ENCODE results near the gene MYBL2. TPM values are rescaled to one million over a fixed set of nuclear protein-coding genes. Genes with fewer than 3 reads are reported as not detected.

The MYBL2 gene
- polyA plus RNA-seq, 3 donors: 0.39 to 5.5 (median 0.67) TPM

- no peak overlapping the region for H3K27ac ChIP-seq (ENCODE audit: low read depth, low read length)
- WGBS, 3 donors: 93 to 97% (median 97%) methylated on average over 5 of the region's 5 CpGs
These were observed 9.5 kb downstream of the MYBL2 start for GRCh38 chr20:43676368-43676767.

GRCh38 chr20:43680981-43681380, 14.1 kb downstream of the MYBL2 start:
- H3K27ac ChIP-seq (ENCODE audit: low read depth, low read length): no peak overlapping the region
- WGBS, 3 donors: 71 to 82% (median 71%) methylated on average over 7 of the region's 7 CpGs

GRCh38 chr20:43681468-43681942, 14.6 kb downstream of the MYBL2 start:
- H3K27ac ChIP-seq (ENCODE audit: low read depth, low read length): no peak overlapping the region
- WGBS, 3 donors: 33 to 77% (median 73%) methylated on average over 8 of the region's 8 CpGs

- no peak overlapping the region for H3K27ac ChIP-seq (ENCODE audit: low read depth, low read length)
- WGBS, 3 donors: 30 to 68% (median 50%) methylated on average over 2 of the region's 2 CpGs
These were observed 15.1 kb downstream of the MYBL2 start for GRCh38 chr20:43681991-43682410.

- 72 to 94% (median 92%) methylated on average over 9 of the region's 9 CpGs for WGBS, 3 donors
These were observed 15.5 kb downstream of the MYBL2 start for GRCh38 chr20:43682446-43682845.

GRCh38 chr20:43686820-43687219, 19.9 kb downstream of the MYBL2 start:
- no peak overlapping the region for H3K27ac ChIP-seq (ENCODE audit: low read depth, low read length)
- 92 to 93% (median 93%) methylated on average over 13 of the region's 13 CpGs for WGBS, 3 donors

More at GRCh38 chr20:43682446-43682845, 15.5 kb downstream of the MYBL2 start:
- no peak overlapping the region for H3K27ac ChIP-seq (ENCODE audit: low read depth, low read length)

GRCh38 chr20:43689165-43689564, 22.3 kb downstream of the MYBL2 start:
- WGBS, 3 donors: 90 to 97% (median 95%) methylated on average over 4 of the region's 4 CpGs
- H3K27ac ChIP-seq (ENCODE audit: low read depth, low read length): no peak overlapping the region

GRCh38 chr20:43690943-43691598, 24.2 kb downstream of the MYBL2 start:
- no peak overlapping the region for H3K27ac ChIP-seq (ENCODE audit: low read depth, low read length)
- 74 to 91% (median 88%) methylated on average over 9 of the region's 9 CpGs for WGBS, 3 donors

GRCh38 chr20:43691928-43692524, 25.1 kb downstream of the MYBL2 start:
- 75 to 92% (median 89%) methylated on average over 5 of the region's 5 CpGs for WGBS, 3 donors
- no peak overlapping the region for H3K27ac ChIP-seq (ENCODE audit: low read depth, low read length)

- 91 to 97% (median 96%) methylated on average over 3 of the region's 3 CpGs for WGBS, 3 donors
These were observed 27.8 kb downstream of the MYBL2 start for GRCh38 chr20:43694763-43695162.

GRCh38 chr20:43695571-43695970, 28.7 kb downstream of the MYBL2 start:
- no peak overlapping the region for H3K27ac ChIP-seq (ENCODE audit: low read depth, low read length)
- 94% methylated on average over 8 of the region's 8 CpGs for WGBS, 3 donors

More at GRCh38 chr20:43694763-43695162, 27.8 kb downstream of the MYBL2 start:
- no peak overlapping the region for H3K27ac ChIP-seq (ENCODE audit: low read depth, low read length)

- H3K27ac ChIP-seq (ENCODE audit: low read depth, low read length): no peak overlapping the region
- WGBS, 3 donors: 92 to 95% (median 94%) methylated on average over 8 of the region's 8 CpGs
These were observed 33.1 kb downstream of the MYBL2 start for GRCh38 chr20:43699941-43700565.

GRCh38 chr20:43700627-43701026, 33.7 kb downstream of the MYBL2 start:
- H3K27ac ChIP-seq (ENCODE audit: low read depth, low read length): no peak overlapping the region
- WGBS, 3 donors: 96 to 98% (median 97%) methylated on average over 8 of the region's 8 CpGs

GRCh38 chr20:43702502-43702901, 35.6 kb downstream of the MYBL2 start:
- no peak overlapping the region for H3K27ac ChIP-seq (ENCODE audit: low read depth, low read length)
- 98 to 99% (median 98%) methylated on average over 14 of the region's 14 CpGs for WGBS, 3 donors

GRCh38 chr20:43710370-43711044, 43.6 kb downstream of the MYBL2 start:
- H3K27ac ChIP-seq (ENCODE audit: low read depth, low read length): no peak overlapping the region
- 91 to 98% (median 93%) methylated on average over 9 of the region's 9 CpGs for WGBS, 3 donors

- 84 to 91% (median 91%) methylated on average over 15 of the region's 15 CpGs for WGBS, 3 donors
- H3K27ac ChIP-seq (ENCODE audit: low read depth, low read length): no peak overlapping the region
These were observed 44.3 kb downstream of the MYBL2 start for GRCh38 chr20:43711098-43711654.

GRCh38 chr20:43715044-43715443, 48.1 kb downstream of the MYBL2 start:
- H3K27ac ChIP-seq (ENCODE audit: low read depth, low read length): no peak overlapping the region
- 95 to 98% (median 97%) methylated on average over 9 of the region's 9 CpGs for WGBS, 3 donors

- WGBS, 3 donors: 93 to 94% (median 94%) methylated on average over 6 of the region's 6 CpGs
- no peak overlapping the region for H3K27ac ChIP-seq (ENCODE audit: low read depth, low read length)
These were observed 48.6 kb downstream of the MYBL2 start for GRCh38 chr20:43715511-43715910.

GRCh38 chr20:43716123-43716522, 49.2 kb downstream of the MYBL2 start:
- no peak overlapping the region for H3K27ac ChIP-seq (ENCODE audit: low read depth, low read length)
- 90 to 98% (median 93%) methylated on average over 4 of the region's 4 CpGs for WGBS, 3 donors

Data from adipose tissue (tissue), 3 donors.